Common myeloid progenitor, CD34-positive (primary cell): ENCODE measurements around the gene GALK2.

Source experiments
- CTCF ChIA-PET: fragments of 350-600 bp; sonication (Branson Sonifier 250); formaldehyde crosslinking; loops from one replicate; lab custom pipeline; 2021; ENCODE audit warnings: antibody characterized with exemption; lab: Charles Lee
- POLR2A ChIA-PET: fragments of 350-600 bp; sonication (Branson Sonifier 250); formaldehyde crosslinking; loops from one replicate; lab custom pipeline; 2021; ENCODE audit warnings: antibody characterized with exemption; lab: Charles Lee
- DNase-seq, 3 donors: peaks; one replicate each; pipeline versions ENCODE4 v3.0.0 to v3.0.0-alpha.2; 2013
- H3K27ac ChIP-seq, 2 experiments: 1 replicate in 1 of 2; 2 replicates in 1 of 2; pipeline ENCODE4 v1.7.0; 2013; ENCODE audit warnings: inconsistent platforms in 2 of 2, low read length in 2 of 2, mild to moderate bottlenecking in 2 of 2, low read depth in 1 of 2, moderate library complexity in 1 of 2; ENCODE audit not compliant: severe bottlenecking in 2 of 2, insufficient read depth in 1 of 2, poor library complexity in 1 of 2
- H3K27me3 ChIP-seq, 5 experiments: replicated peaks in 2 of 5; 1 replicate in 3 of 5; 2 replicates in 2 of 5; pipeline versions ENCODE4 v1.6.1 to v1.7.0; 2013; ENCODE audit warnings: low read length in 4 of 5, mild to moderate bottlenecking in 2 of 5, moderate library complexity in 2 of 5, inconsistent platforms in 1 of 5; ENCODE audit not compliant: insufficient read depth in 5 of 5, control insufficient read depth in 4 of 5
- H3K36me3 ChIP-seq, 4 experiments: 1 replicate in 2 of 4; 2 replicates in 2 of 4; pipeline versions ENCODE4 v1.6.1 to v1.7.0; 2013; ENCODE audit warnings: low read length in 3 of 4, control low read depth in 1 of 4, mild to moderate bottlenecking in 1 of 4; ENCODE audit not compliant: control insufficient read depth in 4 of 4, insufficient read depth in 4 of 4
- H3K4me1 ChIP-seq, 4 experiments: 1 replicate in 3 of 4; 2 replicates in 1 of 4; pipeline versions ENCODE4 v1.6.1 to v1.7.1; 2013; ENCODE audit warnings: low read length in 3 of 4, mild to moderate bottlenecking in 3 of 4, control low read depth in 1 of 4, inconsistent platforms in 1 of 4, moderate library complexity in 1 of 4; ENCODE audit not compliant: control insufficient read depth in 4 of 4, insufficient read depth in 4 of 4; ENCODE audit errors: control extremely low read depth in 1 of 4
- H3K4me3 ChIP-seq, 7 experiments: 1 replicate in 4 of 7; 2 replicates in 3 of 7; pipeline versions ENCODE4 v1.5.1 to v1.7.0; 2013; ENCODE audit warnings: mild to moderate bottlenecking in 7 of 7, low read length in 6 of 7, moderate library complexity in 6 of 7, inconsistent platforms in 2 of 7, low read depth in 2 of 7, control low read depth in 1 of 7; ENCODE audit not compliant: insufficient read depth in 4 of 7, control insufficient read depth in 1 of 7; ENCODE audit errors: extremely low read depth in 1 of 7
- H3K9me3 ChIP-seq, 5 experiments: 1 replicate in 4 of 5; 2 replicates in 1 of 5; pipeline versions ENCODE4 v1.6.1 to v1.7.1; 2013; ENCODE audit warnings: low read length in 4 of 5, mild to moderate bottlenecking in 2 of 5, inconsistent platforms in 1 of 5, low read depth in 1 of 5, moderate library complexity in 1 of 5; ENCODE audit not compliant: control insufficient read depth in 4 of 5, insufficient read depth in 2 of 5; ENCODE audit errors: control extremely low read depth in 1 of 5
- WGBS: methylation state at CpG from one replicate; pipeline ENCODE4 v1.1.5; 2013; ENCODE audit not compliant: insufficient coverage; 5-methylcytosine and 5-hydroxymethylcytosine counted together

Gene GALK2

GRCh38 chr15:49287481-49287880 lies 117.4 kb downstream of the GALK2 start:
- Histone ChIP-seq H3K9me3 (no peaks in the 10 kb centered on the region), H3K27me3 (no peaks in the 10 kb centered on the region), H3K4me1 (no peaks in the 10 kb centered on the region), H3K36me3 (peaks cover 13 to 70% (median 44%) of the 10 kb centered on the region in 4 experiments), H3K4me3 (no peak overlapping the region), H3K27ac (no peak overlapping the region)
- CTCF ChIA-PET = no interaction called here
- POLR2A ChIA-PET = no interaction called here
- no peak for DNase-seq

GRCh38 chr15:49288391-49288790 lies 118.3 kb downstream of the GALK2 start:
- peaks cover 16 to 69% (median 43%) of the 10 kb centered on the region in 4 experiments for H3K36me3 ChIP-seq

GRCh38 chr15:49290191-49290590 lies 120.1 kb downstream of the GALK2 start:
- no peak overlapping the region for H3K4me3 ChIP-seq
- DNase-seq = no peak
- 40% methylated on average over 1 of the region's 1 CpG for WGBS
- ChIA-PET CTCF (no interaction called here), POLR2A (no interaction called here)
- no peak overlapping the region for H3K27ac ChIP-seq
- H3K4me1 ChIP-seq = no peaks in the 10 kb centered on the region
- H3K27me3 ChIP-seq = no peaks in the 10 kb centered on the region
- peaks cover 17 to 59% (median 45%) of the 10 kb centered on the region in 4 experiments for H3K36me3 ChIP-seq
- no peaks in the 10 kb centered on the region for H3K9me3 ChIP-seq

More at GRCh38 chr15:49288391-49288790, 118.3 kb downstream of the GALK2 start:
- H3K4me1 ChIP-seq = no peaks in the 10 kb centered on the region
- no peak overlapping the region for H3K4me3 ChIP-seq
- WGBS = 100% methylated on average over 2 of the region's 2 CpGs
- no peaks in the 10 kb centered on the region for H3K9me3 ChIP-seq
- POLR2A ChIA-PET = interaction anchor here (0.5 kb wide), 1 partner anchor 489 kb away, joined by 3 read pairs; no protein-coding TSS in a partner anchor
- DNase-seq = no peak
- CTCF ChIA-PET = interaction anchor here (1.3 kb wide), 1 partner anchor 21 kb away, joined by 4 read pairs; no protein-coding TSS in a partner anchor
- H3K27me3 ChIP-seq = no peaks in the 10 kb centered on the region
- no peak overlapping the region for H3K27ac ChIP-seq

GRCh38 chr15:49293941-49294340 lies 123.9 kb downstream of the GALK2 start:
- H3K27ac ChIP-seq = no peak overlapping the region
- peaks cover 0 to 9% (median 3%) of the 10 kb centered on the region in 5 experiments for H3K9me3 ChIP-seq
- DNase-seq = no peak
- no peaks in the 10 kb centered on the region for H3K27me3 ChIP-seq
- peaks cover 18 to 52% (median 39%) of the 10 kb centered on the region in 4 experiments for H3K36me3 ChIP-seq
- no peak overlapping the region for H3K4me3 ChIP-seq
- ChIA-PET POLR2A (no interaction called here), CTCF (no interaction called here)
- no peaks in the 10 kb centered on the region for H3K4me1 ChIP-seq

GRCh38 chr15:49296258-49296657 lies 126.2 kb downstream of the GALK2 start:
- WGBS = no CpG with 5 or more reads among the region's 1 CpG
- Histone ChIP-seq H3K27me3 (no peaks in the 10 kb centered on the region), H3K36me3 (peaks cover 22 to 53% (median 32%) of the 10 kb centered on the region in 4 experiments), H3K4me1 (no peaks in the 10 kb centered on the region), H3K9me3 (peaks cover 0 to 15% (median 3%) of the 10 kb centered on the region in 5 experiments), H3K4me3 (no peak overlapping the region), H3K27ac (no peak overlapping the region)
- POLR2A ChIA-PET = no interaction called here
- no peak for DNase-seq
- CTCF ChIA-PET = no interaction called here

GRCh38 chr15:49297584-49297983 lies 127.5 kb downstream of the GALK2 start:
- Histone ChIP-seq H3K27me3 (no peaks in the 10 kb centered on the region), H3K27ac (no peak overlapping the region), H3K4me3 (no peak overlapping the region), H3K36me3 (peaks cover 16 to 52% (median 26%) of the 10 kb centered on the region in 4 experiments), H3K4me1 (no peaks in the 10 kb centered on the region), H3K9me3 (peaks cover 0 to 15% (median 3%) of the 10 kb centered on the region in 5 experiments)
- ChIA-PET POLR2A (interaction anchor here (0.7 kb wide), 1 partner anchor 223 kb away, joined by 3 read pairs; no protein-coding TSS in a partner anchor), CTCF (no interaction called here)
- WGBS = no CpG with 5 or more reads among the region's 1 CpG
- no peak for DNase-seq

GRCh38 chr15:49300856-49301255 lies 130.8 kb downstream of the GALK2 start:
- POLR2A ChIA-PET = no interaction called here
- H3K9me3 ChIP-seq = peaks cover 0 to 15% (median 3%) of the 10 kb centered on the region in 5 experiments
- DNase-seq = no peak
- CTCF ChIA-PET = no interaction called here
- no CpG with 5 or more reads among the region's 3 CpGs for WGBS
- H3K4me1 ChIP-seq = no peaks in the 10 kb centered on the region
- H3K4me3 ChIP-seq = no peak overlapping the region
- peaks cover 8 to 47% (median 25%) of the 10 kb centered on the region in 4 experiments for H3K36me3 ChIP-seq
- H3K27me3 ChIP-seq = no peaks in the 10 kb centered on the region
- no peak overlapping the region for H3K27ac ChIP-seq
